HG02571 (cell line): ENCODE data around the gene GNG5.
"Not testable (repeated sequence)": the region's sequence is repeated elsewhere in the genome, so short reads cannot be mapped to it uniquely, and the experiment has no call there.

Experiments used
- ATAC-seq: cut with Tn5 transposase; IDR thresholded peaks from one replicate; pipeline ENCODE4 v1.9.1; 2021; ENCODE audit warnings: mild to moderate bottlenecking, moderate library complexity; ENCODE audit not compliant: unreplicated experiment

The GNG5 gene

GRCh38 chr1:84506002-84506728 is at the start of gene GNG5, which contains the start of gene SPATA1:
TSS of gene GNG5 (minus strand) at chr1:84506581. CDS start at chr1:84506091, 490 bp downstream.
TSS of gene SPATA1 (plus strand) at chr1:84506386. CDS start at chr1:84516360, 9,974 bp downstream.
- peak; percentile 84 for ATAC-seq

- no peak for ATAC-seq
These were observed 44.4 kb upstream of the GNG5 start for GRCh38 chr1:84550826-84551225.

GRCh38 chr1:84541679-84542078 is 35.3 kb upstream of the GNG5 start:
- ATAC-seq, result no peak

- no peak for ATAC-seq
These were observed 34.4 kb upstream of the GNG5 start for GRCh38 chr1:84540759-84541158.

- ATAC-seq, result no peak
These were observed 33.6 kb upstream of the GNG5 start for GRCh38 chr1:84539972-84540371.

- no peak for ATAC-seq
These were observed 32.2 kb upstream of the GNG5 start for GRCh38 chr1:84538599-84538998.

- ATAC-seq, result no peak
These were observed 19.4 kb upstream of the GNG5 start for GRCh38 chr1:84525779-84526178.

- no peak for ATAC-seq
These were observed 18.2 kb upstream of the GNG5 start for GRCh38 chr1:84524590-84524989.

- ATAC-seq, result no peak
These were observed 4.3 kb upstream of the GNG5 start for GRCh38 chr1:84510668-84511067.

GRCh38 chr1:84510165-84510564 is 3.8 kb upstream of the GNG5 start:
- ATAC-seq, result no peak

GRCh38 chr1:84509029-84509428 is 2.6 kb upstream of the GNG5 start:
- no peak for ATAC-seq

GRCh38 chr1:84508510-84508909 is 2.1 kb upstream of the GNG5 start:
- no peak for ATAC-seq

GRCh38 chr1:84507887-84508286 is 1.5 kb upstream of the GNG5 start:
- ATAC-seq, result not testable (repeated sequence)

GRCh38 chr1:84506729-84507453 is 510 bp upstream of the GNG5 start:
- no peak for ATAC-seq

- ATAC-seq, result peak; percentile 33
These were observed 834 bp downstream of the GNG5 start for GRCh38 chr1:84505493-84506001.

GRCh38 chr1:84504580-84505492 is 1.5 kb downstream of the GNG5 start:
- ATAC-seq, result no peak

- no peak for ATAC-seq
These were observed 3.5 kb downstream of the GNG5 start for GRCh38 chr1:84502927-84503326.

GRCh38 chr1:84497631-84498275 is 8.6 kb downstream of the GNG5 start:
- ATAC-seq, result no peak

GRCh38 chr1:84496498-84496897 is 9.9 kb downstream of the GNG5 start:
- ATAC-seq, result no peak

- no peak for ATAC-seq
These were observed 12.6 kb downstream of the GNG5 start for GRCh38 chr1:84493747-84494146.

GRCh38 chr1:84492726-84493125 is 13.7 kb downstream of the GNG5 start:
- no peak for ATAC-seq
